CD4-positive, alpha-beta T cell treated with Interleukin-6 at 100 ng/mL for 8 hours (primary cell): ENCODE data around the gene DNAH10.
"Not testable (repeated sequence)": the region's sequence is repeated elsewhere in the genome, so short reads cannot be mapped to it uniquely, and the experiment has no call there.

Experiments
- DNase-seq: peaks from one replicate; pipeline ENCODE4 v3.0.0-alpha.2; 2020; ENCODE audit warnings: mixed read lengths, low spot score

DNAH10 gene

GRCh38 chr12:123934829-123935228 is 172.7 kb downstream of the DNAH10 start:
- DNase-seq, result no peak

GRCh38 chr12:123935956-123936355 is 173.9 kb downstream of the DNAH10 start:
- no peak for DNase-seq

DNA sequence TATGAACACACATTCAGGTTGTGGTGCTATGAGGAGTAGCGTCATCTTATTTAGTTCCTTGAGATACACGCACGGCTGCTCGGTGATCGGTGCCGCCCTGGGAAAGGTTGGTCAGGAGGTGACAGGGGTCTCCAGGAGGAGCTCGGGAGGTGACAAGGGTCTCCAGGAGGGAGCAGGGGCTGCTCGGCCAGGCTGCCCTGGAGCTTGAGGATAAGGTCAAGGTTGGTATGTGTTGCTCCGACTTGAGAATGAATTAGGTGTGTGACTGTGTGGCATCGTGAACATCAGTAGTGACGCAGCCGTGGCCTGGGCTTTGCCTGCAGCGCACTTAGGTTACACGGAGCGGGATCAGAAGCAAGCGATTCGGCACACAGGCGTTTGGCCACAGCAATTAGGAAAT is 174.4 kb downstream of the DNAH10 start:
- no peak for DNase-seq

GRCh38 chr12:123936956-123937706 is 175.0 kb downstream of the DNAH10 start:
- no peak for DNase-seq

GRCh38 chr12:123937707-123938591 is 175.8 kb downstream of the DNAH10 start:
- peak; percentile 67 for DNase-seq

GRCh38 chr12:123938679-123939480 is 176.8 kb downstream of the DNAH10 start:
- no peak for DNase-seq

DNA sequence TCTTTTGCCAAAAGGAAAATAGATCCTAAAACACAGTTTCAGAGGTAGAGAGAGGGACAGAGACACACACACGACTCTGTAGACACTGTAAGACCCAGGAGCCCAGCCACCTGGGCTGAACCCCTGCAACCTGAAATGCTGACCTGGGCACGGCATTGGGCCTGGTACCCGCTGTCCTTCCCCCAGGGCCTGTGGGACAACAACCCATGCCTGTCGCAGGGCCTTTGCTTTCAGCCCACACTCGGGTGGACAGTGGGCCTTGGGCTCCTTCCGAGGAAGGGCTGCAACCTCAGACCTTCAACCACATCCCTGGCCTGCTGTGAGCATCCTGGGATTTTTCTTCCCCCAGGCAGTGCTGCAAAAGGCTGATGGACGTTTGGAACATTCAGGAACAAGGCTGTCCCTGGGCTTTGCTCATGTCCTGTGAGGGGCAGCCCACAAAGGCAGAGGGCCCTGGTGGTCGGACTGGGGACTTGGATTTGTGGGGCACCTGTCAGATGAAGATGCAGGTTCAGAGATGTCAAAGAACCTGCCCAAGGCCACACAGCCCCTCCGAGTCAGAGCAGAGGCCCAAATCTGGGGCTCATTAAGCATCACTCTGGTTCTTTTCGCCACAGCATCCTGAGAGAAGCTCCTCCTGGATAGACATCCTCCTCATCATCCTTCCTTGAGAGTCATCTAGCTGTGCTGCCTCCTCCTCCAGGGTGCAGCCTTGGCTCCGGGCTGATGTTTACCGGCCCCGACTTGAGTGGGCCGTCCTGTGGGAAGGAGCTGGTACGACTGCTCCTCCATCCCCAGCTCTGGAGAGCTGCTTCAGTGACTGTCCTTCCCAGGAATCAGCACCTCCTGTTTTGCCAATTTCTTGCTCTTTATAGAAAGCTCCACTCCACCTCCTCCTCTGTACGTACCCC is 177.9 kb downstream of the DNAH10 start:
- no peak for DNase-seq

- no peak for DNase-seq
Observed at GRCh38 chr12:123940627-123940966, 178.5 kb downstream of the DNAH10 start.

DNA sequence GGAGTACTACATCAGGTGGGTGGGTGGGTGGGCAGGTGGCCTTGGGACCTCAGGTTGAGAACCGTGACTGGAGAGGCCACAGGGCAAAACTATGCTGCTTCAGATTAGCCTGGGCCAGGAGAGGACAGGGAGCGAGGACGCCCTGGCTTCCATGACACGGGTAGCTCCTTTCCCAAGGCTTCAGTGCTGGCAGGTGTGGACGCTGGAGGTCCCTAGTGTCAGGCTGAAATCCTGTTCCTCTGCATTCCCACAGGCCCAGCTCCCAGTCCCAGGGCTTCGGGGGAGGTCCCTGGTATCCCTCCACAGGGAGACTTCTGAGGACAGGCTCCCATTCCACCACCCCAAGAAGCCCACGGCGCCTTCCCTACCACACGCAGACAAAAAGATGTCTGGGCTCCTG is 178.9 kb downstream of the DNAH10 start:
- DNase-seq, result no peak

- no peak for DNase-seq
Observed at GRCh38 chr12:123941624-123942237, 179.6 kb downstream of the DNAH10 start.

- DNase-seq, result no peak
Observed at GRCh38 chr12:123942238-123942653, 180.1 kb downstream of the DNAH10 start.

DNA sequence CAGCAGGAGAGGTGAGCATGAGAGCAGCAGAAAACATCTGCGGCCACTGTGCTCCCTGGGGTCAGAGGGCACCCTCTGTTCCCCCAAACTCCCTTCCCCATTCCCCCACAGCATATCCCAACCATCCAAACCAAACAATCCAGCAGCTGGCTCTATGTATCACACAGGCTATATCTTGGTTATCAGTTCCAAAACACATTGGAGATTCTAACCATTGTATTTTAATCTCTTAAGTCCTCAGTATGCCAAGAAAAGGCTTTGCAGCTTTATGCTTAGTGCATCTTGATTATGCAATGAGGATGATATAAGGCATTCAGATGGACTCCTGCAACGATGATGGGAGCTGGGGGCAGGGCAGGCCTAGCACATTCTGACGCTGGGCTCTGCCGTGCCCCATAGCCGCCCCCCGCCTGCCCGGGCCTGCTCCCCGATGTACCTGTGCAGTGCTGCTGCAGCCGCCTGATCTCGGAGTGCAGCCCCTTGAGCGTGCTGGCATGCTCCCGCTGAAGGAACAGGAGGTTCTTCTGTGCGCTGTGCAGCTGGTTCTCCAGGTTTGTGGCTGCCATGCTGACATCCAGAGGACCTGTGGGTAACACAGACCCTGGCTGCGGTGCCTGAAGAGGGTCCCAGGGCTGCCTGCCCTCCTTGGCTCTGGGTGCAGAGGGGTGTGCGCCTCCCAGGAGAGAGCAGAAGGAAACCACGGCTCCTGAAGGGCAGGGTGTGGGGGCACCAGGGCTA is 181.0 kb downstream of the DNAH10 start:
- DNase-seq, result no peak

DNA sequence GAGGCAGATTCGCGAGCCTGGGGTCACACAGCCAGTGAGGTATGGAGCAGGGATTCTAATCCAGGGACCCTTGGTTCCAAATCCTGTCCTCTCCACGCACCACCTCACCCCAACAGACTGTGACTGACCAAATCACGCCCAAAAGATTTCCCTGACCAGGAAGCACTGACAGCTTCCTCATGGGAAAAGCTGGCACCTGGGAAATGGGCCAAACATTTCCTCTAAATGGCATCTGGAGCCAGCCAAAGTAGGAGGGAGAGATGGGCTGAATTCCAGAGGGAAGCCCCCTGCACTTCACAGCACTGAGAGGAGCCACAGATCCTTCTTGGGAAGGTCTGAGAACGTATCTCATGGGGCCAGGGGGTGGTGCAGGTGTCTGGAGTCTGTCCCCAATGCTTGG is 181.7 kb downstream of the DNAH10 start:
- DNase-seq, result no peak

DNA sequence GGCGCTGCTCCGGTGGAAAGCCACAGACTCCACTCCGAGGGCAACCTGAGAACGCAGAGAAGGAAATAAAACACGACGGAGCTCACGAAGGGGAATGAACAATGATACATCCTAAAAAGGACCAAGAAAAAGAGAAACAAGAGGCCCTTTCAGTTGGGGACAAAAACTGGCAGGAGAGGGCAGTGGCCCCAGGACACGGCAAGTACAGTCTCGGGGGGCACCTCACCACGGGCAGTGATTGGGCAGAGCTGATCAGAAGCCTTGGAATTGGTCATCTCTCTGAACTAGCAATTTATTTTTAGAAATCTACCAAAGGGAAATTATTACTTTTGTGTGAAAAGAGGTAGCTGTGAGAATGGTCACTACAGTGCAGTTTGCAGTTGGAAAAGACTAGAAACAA is 182.6 kb downstream of the DNAH10 start:
- DNase-seq, result no peak

DNA sequence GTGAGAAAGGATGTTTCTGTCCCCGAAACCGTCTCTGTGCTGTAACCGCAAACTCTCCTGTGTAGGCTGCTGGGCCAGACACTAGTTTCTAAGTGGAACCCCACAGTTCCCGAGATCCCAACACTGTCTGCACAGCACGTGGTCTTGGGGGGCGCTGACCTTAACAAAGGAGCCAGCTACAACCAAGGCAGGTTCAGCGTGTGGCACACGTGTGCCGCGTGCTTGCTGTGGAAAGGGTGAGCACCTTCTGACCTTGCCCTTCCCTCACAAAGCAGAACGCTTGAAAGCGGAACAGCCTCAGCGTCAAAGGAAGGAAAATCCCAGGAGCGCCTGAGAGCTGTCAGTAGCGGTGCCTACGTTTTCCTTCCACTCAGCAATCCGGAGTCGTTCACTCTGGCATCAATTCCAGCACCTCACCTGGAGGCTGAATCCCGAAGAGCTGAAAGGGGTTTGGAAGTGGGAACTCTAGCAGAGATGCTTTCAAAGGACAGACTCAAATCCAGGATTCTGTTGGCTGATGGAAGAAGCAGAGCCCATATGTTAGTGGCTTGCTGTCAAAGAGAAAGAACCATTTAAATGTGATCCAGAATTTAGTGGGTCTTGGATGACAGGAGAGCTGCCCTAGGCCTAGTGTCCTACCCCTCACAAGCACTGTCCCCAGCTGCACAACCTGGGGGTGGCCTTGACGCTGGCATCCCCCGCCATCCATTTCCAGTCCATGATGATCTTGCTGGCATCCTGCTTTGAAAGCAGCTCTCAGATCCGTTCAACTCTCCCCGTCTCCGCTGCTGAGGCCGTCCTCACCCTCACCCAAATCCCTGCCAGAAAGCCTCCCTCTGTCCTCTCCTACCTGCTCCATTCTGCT is 183.4 kb downstream of the DNAH10 start:
- no peak for DNase-seq

DNA sequence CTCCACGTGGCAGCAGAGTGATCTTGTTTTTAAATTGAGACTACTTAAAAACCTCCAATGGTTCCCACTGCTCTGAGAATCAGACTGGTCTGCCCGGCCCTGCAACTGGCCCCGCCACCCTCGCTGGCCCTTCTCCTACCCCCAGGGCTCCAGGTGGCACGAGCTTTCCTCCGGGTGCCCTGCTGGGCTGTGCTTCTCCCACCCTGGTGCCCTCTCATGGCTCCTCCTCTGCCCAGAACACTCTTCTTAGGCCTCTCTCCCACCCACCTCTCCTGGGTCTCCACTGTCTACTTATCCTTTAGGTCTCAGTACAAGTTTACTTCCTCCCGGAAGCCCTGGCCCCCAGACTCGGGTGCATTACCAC is 184.0 kb downstream of the DNAH10 start:
- no peak for DNase-seq

DNA sequence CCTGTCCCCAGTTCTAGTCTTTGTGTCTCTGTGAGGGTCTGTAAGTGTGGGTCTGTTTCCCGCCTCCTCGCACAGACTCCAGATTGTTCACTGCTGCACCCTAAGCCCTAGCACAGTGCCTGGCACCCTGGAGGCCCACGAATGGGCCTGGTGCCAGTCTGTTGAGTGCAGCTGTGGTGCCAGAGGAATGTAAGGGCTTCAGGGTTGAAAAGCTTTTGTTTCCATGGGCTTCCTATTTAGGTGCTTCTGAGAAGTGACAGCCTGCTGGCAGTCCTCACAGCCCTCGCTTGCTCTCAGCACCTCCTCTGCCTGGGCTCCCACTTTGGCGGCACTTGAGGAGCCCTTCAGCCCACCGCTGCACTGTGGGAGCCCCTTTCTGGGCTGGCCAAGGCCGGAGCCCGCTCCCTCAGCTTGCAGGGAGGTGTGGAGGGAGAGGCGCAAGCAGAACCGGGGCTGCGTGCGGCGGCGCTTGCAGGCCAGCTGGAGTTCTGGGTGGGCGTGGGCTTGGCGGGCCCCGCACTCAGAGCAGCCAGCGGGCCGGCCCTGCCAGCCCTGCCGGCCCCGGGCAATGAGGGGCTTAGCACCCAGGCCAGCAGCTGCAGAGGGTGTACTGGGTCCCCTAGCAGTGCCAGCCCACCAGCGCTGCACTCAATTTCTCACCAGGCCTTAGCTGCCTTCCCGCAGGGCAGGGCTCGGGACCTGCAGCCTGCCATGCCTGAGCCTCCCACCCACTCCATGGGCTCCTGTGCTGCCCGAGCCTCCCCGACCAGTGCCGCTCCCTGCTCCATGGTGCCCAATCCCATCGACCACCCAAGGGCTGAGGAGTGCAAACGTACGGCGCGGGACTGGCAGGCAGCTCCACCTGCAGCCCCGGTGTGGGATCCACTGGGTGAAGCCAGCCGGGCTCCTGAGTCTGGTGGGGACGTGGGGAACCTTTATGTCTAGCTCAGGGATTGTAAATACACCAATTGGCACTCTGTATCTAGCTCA is 184.7 kb downstream of the DNAH10 start:
- DNase-seq, result not testable (repeated sequence)

DNA sequence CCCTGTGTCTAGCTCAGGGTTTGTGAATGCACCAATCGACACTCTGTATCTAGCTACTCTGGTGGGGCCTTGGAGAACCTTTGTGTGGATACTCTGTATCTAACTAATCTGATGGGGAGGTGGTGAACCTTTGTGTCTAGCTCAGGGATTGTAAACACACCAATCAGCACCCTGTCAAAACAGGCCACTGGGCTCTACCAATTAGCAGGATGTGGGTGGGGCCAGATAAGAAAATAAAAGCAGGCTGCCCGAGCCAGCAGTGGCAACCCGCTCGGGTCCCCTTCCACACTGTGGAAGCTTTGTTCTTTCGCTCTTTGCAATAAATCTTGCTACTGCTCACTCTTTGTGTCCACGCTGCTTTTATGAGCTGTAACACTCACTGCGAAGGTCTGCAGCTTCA is 185.4 kb downstream of the DNAH10 start:
- DNase-seq, result not testable (repeated sequence)
